Measurements from ENCODE around the gene CAPN3.

- no peak for TF ChIP-seq POLR2A (IDR thresholded peaks at IDR 0.05; ENCODE audit: low read length)
- TF ChIP-seq GATA1 (IDR thresholded peaks at IDR 0.05; ENCODE audit: low read depth, low read length) = no peak
Measured at GRCh38 chr15:42360535-42361112, 1.3 kb downstream of the CAPN3 start.
